PC-3 (cell line): ENCODE results near the gene NTM. TPM values are rescaled to one million over a fixed set of nuclear protein-coding genes. Genes with fewer than 3 reads are reported as not detected.
A peak's percentile ranks its signal among the peaks of the same experiment; 100 is the strongest.

Source experiments
- ATAC-seq: fragments of 200-7000 bp; cut with Tn5 transposase; 2 replicates; pipeline ENCODE4 v1.9.1; 2020; ENCODE audit warnings: mild to moderate bottlenecking, moderate library complexity
- BruUV-seq: library from RNA; stranded (reverse); fragments of 400-500 nt; replicated peaks from 2 replicates; lab custom pipeline; 2021; lab: Mats Ljungman, UMichigan
- CTCF ChIA-PET: fragments of 300-600 bp; sonication (Branson Sonifier 250); formaldehyde crosslinking; loops from one replicate; lab custom pipeline; 2022; ENCODE audit warnings: antibody characterized with exemption; lab: Charles Lee
- POLR2A ChIA-PET: fragments of 300-600 bp; sonication (Branson Sonifier 250); formaldehyde crosslinking; loops from one replicate; lab custom pipeline; 2022; ENCODE audit warnings: antibody characterized with exemption; ENCODE audit not compliant: unreplicated experiment; lab: Charles Lee
- DNase-seq: peaks from one replicate; pipeline ENCODE4 v3.0.0-alpha.2; 2015
- H2AFZ ChIP-seq: fragments of 300-600 bp; sonication (generic); 2 replicates; pipeline ENCODE4 v1.6.0; 2016; ENCODE audit warnings: antibody characterized with exemption, low read length
- H3F3A ChIP-seq: fragments of 300-600 bp; sonication (generic); one replicate; pipeline ENCODE4 v1.6.0; 2017; ENCODE audit warnings: antibody characterized with exemption, low read length, control low read depth, mild to moderate bottlenecking; ENCODE audit not compliant: unreplicated experiment
- H3K27ac ChIP-seq: fragments of 300-600 bp; sonication (generic); 2 replicates; pipeline ENCODE4 v1.5.1; 2016; ENCODE audit warnings: mild to moderate bottlenecking, low read length
- H3K27me3 ChIP-seq: fragments of 300-600 bp; sonication (generic); 2 replicates; pipeline ENCODE4 v1.6.1; 2016; ENCODE audit warnings: low read length, mixed read lengths
- H3K36me3 ChIP-seq: fragments of 300-600 bp; sonication (generic); 2 replicates; pipeline ENCODE4 v1.6.1; 2016; ENCODE audit warnings: low read depth, mixed run types, low read length, mixed read lengths
- H3K4me1 ChIP-seq: fragments of 300-600 bp; sonication (generic); 2 replicates; pipeline ENCODE4 v1.5.1; 2016; ENCODE audit warnings: low read length; ENCODE audit not compliant: insufficient read depth
- H3K4me2 ChIP-seq: fragments of 300-600 bp; sonication (generic); 2 replicates; pipeline ENCODE4 v1.6.0; 2016; ENCODE audit warnings: low read length
- H3K4me3 ChIP-seq: fragments of 300-600 bp; sonication (generic); 2 replicates; pipeline ENCODE4 v1.5.1; 2016; ENCODE audit warnings: mild to moderate bottlenecking, low read length, mixed read lengths
- H3K79me2 ChIP-seq: fragments of 300-600 bp; sonication (generic); 2 replicates; pipeline ENCODE4 v1.6.1; 2017; ENCODE audit warnings: low read length, mixed read lengths
- H3K9ac ChIP-seq: fragments of 300-600 bp; sonication (generic); 2 replicates; pipeline ENCODE4 v1.6.0; 2016; ENCODE audit warnings: mild to moderate bottlenecking, low read length
- H3K9me2 ChIP-seq: fragments of 300-600 bp; sonication (generic); replicated peaks from 2 replicates; pipeline ENCODE4 v1.6.1; 2016; ENCODE audit warnings: mixed run types, low read length, mixed read lengths
- H3K9me3 ChIP-seq: fragments of 300-600 bp; sonication (generic); 2 replicates; pipeline ENCODE4 v1.6.1; 2016; ENCODE audit warnings: low read length, mixed read lengths
- H4K20me1 ChIP-seq: fragments of 300-600 bp; sonication (generic); 2 replicates; pipeline ENCODE4 v1.6.1; 2016; ENCODE audit warnings: low read length, mixed read lengths
- CTCF ChIP-seq: fragments of 300-600 bp; sonication (generic); conservative IDR thresholded peaks from 2 replicates; pipeline ENCODE4 v1.5.1; 2017; ENCODE audit warnings: antibody characterized with exemption, low read depth, mild to moderate bottlenecking, low read length
- EZH2 ChIP-seq: fragments of 300-600 bp; sonication (generic); IDR thresholded peaks from one replicate; pipeline ENCODE4 v1.6.1; 2017; ENCODE audit warnings: antibody characterized with exemption, mild to moderate bottlenecking, low read length; ENCODE audit not compliant: unreplicated experiment
- EZH2phosphoT487 ChIP-seq: fragments of 300-600 bp; sonication (generic); IDR thresholded peaks from 2 replicates; pipeline ENCODE4 v1.6.1; 2018; ENCODE audit warnings: mild to moderate bottlenecking, antibody characterized with exemption, low read length, borderline replicate concordance
- intact Hi-C: fragments of 100-400 bp; cut with micrococcal nuclease; formaldehyde crosslinking; loops from 2 replicates; pipeline ENCODE4 v1.9.0; 2023
- total RNA-seq: library from RNA; depleted of rRNA; stranded (reverse); fragments of >200 nt; gene quantifications from 2 replicates; pipeline ENCODE4 v1.2.3, GENCODE V29; 2014

Gene NTM
- total RNA-seq, 1 experiment from 2014 or later = not detected

- TF ChIP-seq CTCF (no peak), EZH2phosphoT487 (no peak), EZH2 (no peak)
- ATAC-seq (no peak), DNase-seq (no peak)
- Histone ChIP-seq H2AFZ (no peak overlapping the region), H3K9ac (no peak overlapping the region), H3K9me3 (no peaks in the 10 kb centered on the region), H3K36me3 (no peaks in the 10 kb centered on the region), H3K4me2 (no peak overlapping the region), H3K27ac (no peak overlapping the region), H3F3A (no peaks in the 10 kb centered on the region), H3K79me2 (no peaks in the 10 kb centered on the region), H3K9me2 (no peaks in the 10 kb centered on the region), H3K4me3 (no peak overlapping the region), H3K27me3 (no peaks in the 10 kb centered on the region), H3K4me1 (peaks cover 14% of the 10 kb centered on the region), H4K20me1 (no peaks in the 10 kb centered on the region)
- intact Hi-C loops = no loop called here
- BruUV-seq = no TSS peak
- CTCF ChIA-PET = no interaction called here
- POLR2A ChIA-PET = no interaction called here
Observed at GRCh38 chr11:132058211-132058772, 687.9 kb downstream of the NTM start.

GRCh38 chr11:132060567-132060966 is 690.2 kb downstream of the NTM start:
- H3K9me2 ChIP-seq = no peaks in the 10 kb centered on the region
- no peaks in the 10 kb centered on the region for H3K9me3 ChIP-seq
- peak overlapping the region; percentile 19; the same call in 1 of the 2 replicates for H3K27ac ChIP-seq
- H2AFZ ChIP-seq = no peak overlapping the region
- H3K79me2 ChIP-seq = no peaks in the 10 kb centered on the region
- ChIA-PET CTCF (no interaction called here), POLR2A (no interaction called here)
- BruUV-seq = no TSS peak
- no peak overlapping the region for H3K4me3 ChIP-seq
- ATAC-seq (peak; percentile 72), DNase-seq (peak; percentile 67)
- no peaks in the 10 kb centered on the region for H4K20me1 ChIP-seq
- no peaks in the 10 kb centered on the region for H3F3A ChIP-seq
- H3K4me1 ChIP-seq = peaks cover 25% of the 10 kb centered on the region
- no peak overlapping the region for H3K9ac ChIP-seq
- intact Hi-C loops = loop anchor here (5.0 kb wide), 1 partner anchor 138 kb away; no protein-coding TSS in a partner anchor
- H3K36me3 ChIP-seq = no peaks in the 10 kb centered on the region
- no peak for TF ChIP-seq EZH2
- H3K4me2 ChIP-seq = peak overlapping the region; percentile 6; the same call in 1 of the 2 replicates
- H3K27me3 ChIP-seq = no peaks in the 10 kb centered on the region

- Histone ChIP-seq H3K27ac (no peak overlapping the region), H2AFZ (no peak overlapping the region), H3K36me3 (no peaks in the 10 kb centered on the region), H3K79me2 (no peaks in the 10 kb centered on the region), H3K9me2 (no peaks in the 10 kb centered on the region), H3K9me3 (no peaks in the 10 kb centered on the region), H3K4me1 (peaks cover 26% of the 10 kb centered on the region), H3F3A (no peaks in the 10 kb centered on the region), H3K27me3 (no peaks in the 10 kb centered on the region), H4K20me1 (no peaks in the 10 kb centered on the region), H3K4me2 (no peak overlapping the region), H3K9ac (no peak overlapping the region), H3K4me3 (no peak overlapping the region)
- ChIA-PET CTCF (no interaction called here), POLR2A (no interaction called here)
- ATAC-seq (no peak), DNase-seq (no peak)
- TF ChIP-seq EZH2 (no peak), CTCF (no peak), EZH2phosphoT487 (no peak)
- intact Hi-C loops = loop anchor here (5.0 kb wide), 1 partner anchor 140 kb away; no protein-coding TSS in a partner anchor
- no TSS peak for BruUV-seq
Observed at GRCh38 chr11:132062031-132062430, 691.6 kb downstream of the NTM start.
